H4 (cell line): ENCODE results near the gene SSTR3. TPM values are rescaled to one million over a fixed set of nuclear protein-coding genes. Genes with fewer than 3 reads are reported as not detected.
A peak's percentile ranks its signal among the peaks of the same experiment; 100 is the strongest.

ENCODE experiments used
- DNase-seq: peaks from one replicate; pipeline ENCODE4 v3.0.0-alpha.2; 2015; ENCODE audit warnings: low spot score
- total RNA-seq: library from RNA; depleted of rRNA; stranded (reverse); fragments of >200 nt; shearing (Covaris generic); gene quantifications from 2 replicates; pipeline ENCODE4 v1.2.3, GENCODE V29; 2014

Gene SSTR3
- total RNA-seq, 1 experiment from 2014 or later: not detected

- peak; percentile 66 for DNase-seq
Measured at GRCh38 chr22:37229012-37229804, 16.9 kb upstream of the SSTR3 start.

DNA sequence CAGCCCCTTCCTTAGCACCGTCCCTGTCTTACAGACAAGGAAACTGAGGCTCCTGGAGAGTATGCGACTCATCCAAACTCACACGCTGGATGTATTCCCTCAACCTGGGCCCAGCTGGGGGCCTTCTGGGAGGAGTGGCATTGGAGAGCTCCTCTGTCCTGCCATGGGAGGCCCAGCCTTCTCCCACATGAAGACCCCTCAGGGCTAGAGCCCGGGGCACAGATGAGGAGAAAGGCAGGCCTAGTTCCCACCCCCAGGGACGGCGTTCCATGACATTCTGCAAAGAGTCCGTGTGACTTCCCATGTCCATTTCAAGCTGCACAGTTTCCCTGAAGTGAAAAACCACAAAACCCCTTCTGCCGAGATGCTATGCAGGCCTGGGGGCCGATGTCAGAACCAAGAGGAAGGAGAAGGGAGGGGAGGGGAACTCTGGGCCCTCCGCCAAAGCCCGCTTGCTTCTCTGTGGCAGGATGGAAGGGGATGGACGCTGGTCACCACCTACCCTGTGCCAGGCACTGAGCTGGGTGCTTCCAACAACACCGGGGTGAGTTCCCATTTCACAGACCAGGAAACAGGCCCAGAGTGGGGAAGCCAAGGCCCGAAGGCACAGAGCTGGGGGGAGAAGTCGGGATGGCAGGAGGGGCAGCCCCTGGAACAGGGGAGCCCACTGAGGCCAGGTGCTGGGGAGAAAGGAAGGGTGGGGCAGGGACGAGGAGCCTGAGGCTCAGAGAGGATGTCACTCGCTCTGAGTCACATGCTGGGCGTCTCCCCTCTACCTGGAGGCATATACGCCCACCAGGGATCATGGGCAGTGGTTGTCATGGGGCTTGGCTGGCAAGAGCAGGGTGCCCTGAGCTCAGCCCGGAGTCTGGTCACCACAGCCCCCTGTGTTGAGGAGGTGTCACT lies 16.1 kb upstream of the SSTR3 start:
- peak; percentile 39 for DNase-seq

GRCh38 chr22:37226514-37226913 lies 14.2 kb upstream of the SSTR3 start:
- no peak for DNase-seq

GRCh38 chr22:37226087-37226486 lies 13.8 kb upstream of the SSTR3 start:
- no peak for DNase-seq

- DNase-seq: no peak
Measured at GRCh38 chr22:37225481-37225880, 13.2 kb upstream of the SSTR3 start.

DNA sequence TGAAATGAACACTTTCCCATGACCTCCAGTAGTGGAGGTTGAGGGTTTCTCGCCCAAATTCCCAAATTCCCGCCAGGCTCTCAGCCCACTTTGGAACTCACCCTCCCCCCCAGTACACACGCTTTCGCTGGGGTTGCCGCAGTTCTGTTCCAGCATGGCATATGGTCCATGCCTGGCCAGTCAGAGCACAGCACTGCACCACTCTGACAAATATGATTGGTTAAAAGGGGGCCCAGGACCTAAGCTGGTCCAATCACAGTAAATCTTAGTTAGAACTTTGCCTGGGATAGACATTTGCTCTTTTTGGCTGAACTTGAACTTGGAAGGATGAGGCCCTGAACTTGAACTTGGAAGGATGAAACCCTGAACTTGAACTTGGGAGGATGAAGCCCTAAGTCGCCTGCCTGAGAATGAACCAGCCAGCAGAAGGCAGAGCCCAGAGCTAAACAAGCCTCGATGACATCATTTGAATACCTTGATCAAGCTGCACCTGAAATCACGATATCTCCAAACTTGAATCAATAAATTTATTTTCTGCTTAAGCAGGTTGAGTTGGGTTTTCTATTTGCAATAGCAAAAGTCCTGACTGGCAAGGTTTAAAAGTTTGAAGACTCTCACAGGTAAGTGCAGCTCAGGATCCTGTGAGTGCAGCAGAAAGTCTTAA lies 12.6 kb upstream of the SSTR3 start:
- no peak for DNase-seq

DNA sequence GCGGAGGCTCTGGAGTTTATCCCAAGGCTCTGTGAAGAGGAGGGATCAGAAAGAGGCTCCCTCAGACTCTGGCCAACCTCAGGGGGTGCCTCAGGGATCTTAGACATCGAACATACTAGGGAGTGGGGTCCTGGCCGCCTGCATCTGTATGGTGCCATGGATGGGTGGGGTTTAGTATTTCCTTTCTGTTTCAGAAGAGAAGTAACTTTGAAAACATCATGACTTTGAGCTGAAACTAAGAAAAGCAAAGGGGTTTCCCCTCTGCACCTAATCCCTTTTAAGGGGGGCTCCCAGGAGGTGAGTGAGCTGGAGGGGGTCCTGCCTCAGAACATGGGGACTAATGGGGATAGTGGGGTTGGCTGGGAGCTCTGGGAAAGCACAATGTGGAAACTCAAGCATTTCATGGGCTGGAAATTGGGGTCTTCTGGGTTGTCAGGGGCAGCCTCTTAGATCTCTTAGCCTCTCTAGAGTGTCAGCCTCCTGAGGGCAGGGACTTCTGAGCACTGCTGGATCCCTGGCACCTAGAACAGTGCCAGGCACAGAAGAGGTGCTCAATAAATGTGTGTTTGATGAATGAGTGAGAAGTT lies 11.8 kb upstream of the SSTR3 start:
- DNase-seq: no peak

DNA sequence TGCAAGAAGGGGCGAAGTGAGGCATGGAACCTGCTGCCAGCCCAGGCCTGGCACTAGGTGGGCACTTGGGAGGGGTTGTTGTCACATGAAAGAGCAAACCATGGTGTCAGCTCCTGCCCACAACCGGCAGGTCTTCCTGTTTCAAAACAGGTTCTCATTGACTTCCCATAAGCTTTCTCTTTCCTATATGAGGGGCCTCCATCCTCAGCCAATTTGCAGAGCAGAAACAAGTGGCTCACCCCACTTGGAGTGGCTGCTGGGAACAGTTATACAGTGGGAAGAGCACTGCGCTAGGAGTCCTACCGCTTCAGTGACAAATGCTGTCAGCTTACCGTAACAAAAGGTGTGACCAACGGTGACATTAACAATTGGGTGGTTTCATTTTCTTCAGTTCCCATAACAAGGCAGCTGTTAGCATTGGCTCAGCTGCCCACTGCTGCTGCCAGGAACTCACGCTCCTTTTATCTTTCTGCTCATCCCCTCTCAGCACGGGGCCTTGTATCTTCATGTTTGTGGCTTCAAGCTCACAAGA lies 10.2 kb upstream of the SSTR3 start:
- no peak for DNase-seq

- DNase-seq: no peak
Measured at GRCh38 chr22:37221424-37222333, 9.4 kb upstream of the SSTR3 start.

DNA sequence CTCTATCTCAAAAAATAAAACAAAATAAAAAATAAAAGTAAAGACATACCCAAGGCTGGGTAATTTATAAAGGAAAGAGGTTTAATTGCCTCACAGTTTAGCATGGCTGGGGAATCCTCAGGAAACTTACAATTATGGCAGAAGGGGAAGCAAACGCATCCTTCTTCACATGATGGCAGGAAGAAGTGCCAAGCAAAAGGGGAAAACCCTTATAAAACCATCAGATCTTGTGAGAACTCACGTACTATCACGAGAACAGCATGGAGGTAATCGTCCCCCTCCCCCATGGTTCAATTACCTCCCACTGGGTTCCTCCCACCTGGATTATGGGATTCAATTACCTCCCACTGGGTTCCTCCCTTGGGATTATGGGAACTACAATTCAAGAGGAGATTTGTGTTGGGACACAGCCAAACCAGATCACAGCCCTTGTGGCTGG lies 8.3 kb upstream of the SSTR3 start:
- no peak for DNase-seq

DNA sequence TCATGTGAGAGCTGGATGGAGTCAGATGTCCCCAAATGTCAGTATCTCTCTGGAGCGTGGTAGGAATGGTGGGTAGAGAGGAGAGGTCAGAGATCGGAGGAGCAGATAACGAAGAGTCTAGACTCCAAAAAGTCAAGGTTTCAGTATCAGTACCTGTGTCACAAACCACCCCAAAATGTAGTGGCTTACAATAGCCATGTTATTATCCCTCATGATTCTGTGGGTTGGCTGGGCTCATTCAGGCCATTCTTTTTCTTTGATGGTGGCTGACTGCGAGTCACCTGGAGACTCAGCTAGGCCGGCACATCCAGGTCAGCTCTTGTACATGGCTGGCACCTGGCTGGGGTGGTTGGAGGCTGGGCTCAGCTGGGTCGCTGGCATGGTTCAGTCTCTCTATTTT lies 7.3 kb upstream of the SSTR3 start:
- no peak for DNase-seq

DNA sequence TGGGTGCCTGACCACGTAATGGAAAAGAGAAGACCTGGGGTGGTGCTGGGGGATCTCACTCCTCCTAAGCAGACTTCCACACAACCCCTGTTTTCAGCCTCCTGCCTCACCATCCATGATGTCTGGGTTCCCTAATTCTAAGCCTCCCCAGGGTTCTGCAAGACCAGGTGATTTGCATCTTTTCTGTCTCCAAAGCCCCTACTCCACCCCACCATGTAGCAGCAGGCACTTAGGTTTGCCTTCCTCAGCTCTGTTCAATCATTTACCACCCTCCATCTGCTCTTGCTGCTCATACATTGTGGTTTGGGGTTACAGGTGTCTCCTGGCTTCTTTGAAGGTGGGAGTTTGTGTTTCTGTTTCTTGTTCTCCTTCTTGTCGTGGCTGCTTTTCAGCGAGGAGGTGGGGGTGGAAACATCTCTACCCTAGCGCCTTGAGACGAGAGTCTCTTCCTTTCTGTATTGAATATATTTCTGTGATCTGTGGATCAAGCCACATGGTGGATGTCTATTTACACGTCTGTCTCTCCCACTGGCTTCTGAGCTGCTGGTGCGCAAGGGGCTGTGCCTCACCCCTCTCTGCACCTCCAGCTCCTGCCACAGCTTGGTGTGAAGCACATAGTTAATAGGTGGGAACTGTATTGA lies 6.6 kb upstream of the SSTR3 start:
- no peak for DNase-seq

- DNase-seq: no peak
Measured at GRCh38 chr22:37218399-37218770, 6.1 kb upstream of the SSTR3 start.

DNA sequence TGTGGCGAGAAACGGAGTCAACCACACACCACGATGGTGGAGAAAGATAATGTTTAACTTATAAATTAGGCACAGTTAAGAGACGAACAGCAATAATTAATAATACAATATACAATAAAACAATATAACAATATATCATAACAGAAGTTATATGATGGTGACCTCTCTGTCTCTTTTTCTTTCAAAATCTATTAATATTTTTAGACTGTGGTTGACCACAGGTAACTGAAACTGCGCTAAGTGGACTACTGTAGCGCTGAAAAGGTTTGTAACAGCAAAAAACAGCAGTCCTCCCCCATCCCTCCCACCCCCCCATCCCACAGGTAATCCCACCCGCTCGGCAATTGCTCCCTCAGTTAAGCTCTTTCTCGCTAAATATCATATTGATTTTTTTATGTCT lies 3.6 kb upstream of the SSTR3 start:
- DNase-seq: no peak

GRCh38 chr22:37214731-37215030 lies 2.4 kb upstream of the SSTR3 start:
- no peak for DNase-seq

DNA sequence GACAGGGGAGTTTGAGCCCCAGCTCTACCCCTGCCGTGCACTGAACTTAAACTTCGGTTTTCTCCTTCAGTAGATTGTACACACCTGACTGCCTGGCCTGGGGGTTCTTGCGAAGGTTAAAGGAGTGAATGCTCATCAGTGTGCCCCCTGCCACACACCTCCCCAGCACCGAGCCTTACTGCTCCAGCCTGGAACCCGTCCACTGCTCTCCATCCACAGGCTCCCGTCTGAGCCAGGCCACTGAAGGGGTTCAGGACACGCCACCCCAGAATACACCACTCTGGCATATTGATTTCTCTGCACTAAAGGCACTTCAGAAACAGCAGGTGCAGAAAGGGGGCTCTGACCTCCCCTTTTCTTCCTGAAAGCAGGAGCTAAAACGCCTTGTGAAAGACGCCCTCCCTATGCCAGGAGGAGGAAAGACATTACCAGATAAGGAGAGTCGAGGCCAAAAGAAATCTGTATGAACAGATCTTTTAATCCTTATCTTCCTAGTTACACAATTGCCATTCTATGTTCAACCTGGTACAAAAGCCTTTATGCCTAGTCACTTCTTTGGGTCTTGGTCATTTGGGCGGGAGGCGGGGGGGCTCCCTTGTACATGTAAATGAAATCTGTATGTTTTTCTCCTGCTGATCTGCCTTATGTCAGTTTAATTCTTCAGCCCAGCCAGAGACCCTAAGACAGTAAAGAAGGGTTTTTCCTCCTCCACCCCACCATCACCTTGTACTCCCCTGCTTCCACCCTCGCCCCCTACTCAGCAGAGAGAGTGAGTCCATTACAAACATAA lies 1.9 kb upstream of the SSTR3 start:
- DNase-seq: no peak

DNA sequence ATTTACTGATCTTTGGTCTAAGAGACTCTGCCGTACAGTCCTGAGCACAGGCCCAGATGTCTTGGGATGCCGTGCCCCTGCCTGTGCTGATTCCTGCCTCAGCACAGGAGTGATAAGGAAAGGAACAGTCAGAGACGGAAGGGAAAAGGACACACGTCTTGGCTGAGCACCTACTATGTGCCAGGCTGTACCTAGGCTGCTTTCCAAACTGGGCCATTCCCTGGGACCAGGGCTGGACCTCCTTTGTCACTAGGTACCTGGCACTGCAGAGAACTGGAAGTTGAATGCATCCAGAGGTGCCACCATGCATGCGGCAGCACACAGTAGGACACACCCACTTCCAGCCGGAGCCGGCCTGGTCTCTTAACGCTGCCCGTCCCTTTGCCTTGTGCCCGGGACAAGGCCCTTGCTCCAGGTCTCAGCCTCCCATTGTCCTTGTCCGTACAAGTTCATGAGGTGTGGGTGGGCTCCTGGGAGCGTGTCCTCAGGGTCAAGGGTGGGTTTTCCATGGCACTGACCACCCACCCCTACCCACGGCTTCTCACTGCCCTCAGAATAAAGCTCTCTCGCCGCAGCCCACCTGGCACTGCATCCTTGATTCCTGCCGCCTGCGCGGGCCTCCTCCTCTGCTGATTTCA lies 1.1 kb upstream of the SSTR3 start:
- no peak for DNase-seq

- no peak for DNase-seq
Measured at GRCh38 chr22:37211866-37212173, 457 bp downstream of the SSTR3 start.
